Stimulated activated CD4-positive, alpha-beta T cell treated with anti-CD3 and anti-CD28 coated beads, Interleukin-2, amount 100 ng/mL, for 24 hours (primary cell): ENCODE results near the gene SLC36A1.
"Not testable (repeated sequence)": the region's sequence is repeated elsewhere in the genome, so short reads cannot be mapped to it uniquely, and the experiment has no call there.

ENCODE experiments used
- DNase-seq, 2 donors: peaks; one replicate each; pipeline ENCODE4 v3.0.0-alpha.2; 2020

Gene SLC36A1

GRCh38 chr5:151447174-151448037 is at the start of gene SLC36A1:
SLC36A1 (plus strand) TSS chr5:151447603; CDS start chr5:151458793, 11,190 bp downstream.
- peak; percentile 98 to 99 for DNase-seq

- DNase-seq: no peak
These were observed 41.9 kb upstream of the SLC36A1 start for GRCh38 chr5:151405334-151406160.

- DNase-seq: no peak
These were observed 41.0 kb upstream of the SLC36A1 start for GRCh38 chr5:151406322-151406947.

GRCh38 chr5:151408591-151409230 is 38.7 kb upstream of the SLC36A1 start:
- no peak for DNase-seq

GRCh38 chr5:151413800-151414199 is 33.6 kb upstream of the SLC36A1 start:
- DNase-seq: no peak

GRCh38 chr5:151414536-151414935 is 32.9 kb upstream of the SLC36A1 start:
- no peak for DNase-seq

GRCh38 chr5:151417712-151418111 is 29.7 kb upstream of the SLC36A1 start:
- DNase-seq: no peak

GRCh38 chr5:151420127-151420526 is 27.3 kb upstream of the SLC36A1 start:
- no peak for DNase-seq

- DNase-seq: no peak
These were observed 22.4 kb upstream of the SLC36A1 start for GRCh38 chr5:151424892-151425523.

GRCh38 chr5:151426347-151426746 is 21.1 kb upstream of the SLC36A1 start:
- DNase-seq: not testable (repeated sequence)

- DNase-seq: no peak
These were observed 20.1 kb upstream of the SLC36A1 start for GRCh38 chr5:151427258-151427657.

- DNase-seq: no peak
These were observed 16.7 kb upstream of the SLC36A1 start for GRCh38 chr5:151430731-151431130.

GRCh38 chr5:151431666-151432065 is 15.7 kb upstream of the SLC36A1 start:
- no peak for DNase-seq

- no peak for DNase-seq
These were observed 15.2 kb upstream of the SLC36A1 start for GRCh38 chr5:151432210-151432609.

GRCh38 chr5:151434570-151435237 is 12.7 kb upstream of the SLC36A1 start:
- DNase-seq: no peak

GRCh38 chr5:151448038-151448985 is 909 bp downstream of the SLC36A1 start:
- peak; percentile 10 to 34 for DNase-seq

- DNase-seq: no peak
These were observed 1.9 kb downstream of the SLC36A1 start for GRCh38 chr5:151449297-151449696.

GRCh38 chr5:151449839-151450238 is 2.4 kb downstream of the SLC36A1 start:
- DNase-seq: no peak

- DNase-seq: no peak
These were observed 3.2 kb downstream of the SLC36A1 start for GRCh38 chr5:151450605-151451004.
